IMR-90 (cell line): Measurements from ENCODE around the gene LRP1B. TPM values are rescaled to one million over a fixed set of nuclear protein-coding genes. Genes with fewer than 3 reads are reported as not detected.
A peak's percentile ranks its signal among the peaks of the same experiment; 100 is the strongest.

ENCODE experiments used
- ATAC-seq: fragments of 200-7000 bp; cut with Tn5 transposase; 2 replicates; pipeline ENCODE4 v1.9.1; 2020; ENCODE audit warnings: low read depth, mild to moderate bottlenecking, moderate library complexity
- BruUV-seq: library from RNA; stranded (reverse); fragments of 400-500 nt; replicated peaks from 2 replicates; lab custom pipeline; 2021; lab: Mats Ljungman, UMichigan
- CTCF ChIA-PET: fragments of 300-600 bp; formaldehyde crosslinking; extraction: SDS; loops from one replicate; lab custom pipeline; 2021; ENCODE audit warnings: antibody characterized with exemption; lab: Yijun Ruan, JAX
- POLR2A ChIA-PET: fragments of 300-600 bp; sonication (Branson Sonifier 250); formaldehyde crosslinking; loops from one replicate; lab custom pipeline; 2022; ENCODE audit warnings: antibody characterized with exemption; ENCODE audit not compliant: unreplicated experiment; lab: Charles Lee
- DNase-seq: peaks from one replicate; pipeline ENCODE4 v3.0.0; 2013
- H2AFZ ChIP-seq: replicated peaks from 2 replicates; pipeline ENCODE3; 2013; ENCODE audit warnings: low read length, mild to moderate bottlenecking; ENCODE audit not compliant: poor library complexity
- H2AK5ac ChIP-seq: 2 replicates; pipeline ENCODE4 v1.6.1; 2013; ENCODE audit warnings: low read depth, low read length, inconsistent platforms
- H2AK9ac ChIP-seq: replicated peaks from 2 replicates; pipeline ENCODE3; 2013; ENCODE audit warnings: mild to moderate bottlenecking, low read depth, low read length, moderate library complexity; ENCODE audit not compliant: poor library complexity
- H2BK120ac ChIP-seq: 2 replicates; pipeline ENCODE4 v1.6.1; 2013; ENCODE audit warnings: low read depth, low read length, inconsistent platforms
- H2BK15ac ChIP-seq: 3 replicates; pipeline ENCODE4 v1.6.1; 2013; ENCODE audit warnings: low read depth, low read length, inconsistent platforms
- H2BK20ac ChIP-seq: 2 replicates; pipeline ENCODE4 v1.6.1; 2013; ENCODE audit warnings: low read depth, mild to moderate bottlenecking, inconsistent platforms, low read length, moderate library complexity
- H2BK5ac ChIP-seq: 2 replicates; pipeline ENCODE4 v1.6.1; 2013; ENCODE audit warnings: mild to moderate bottlenecking, low read depth, low read length, inconsistent platforms; ENCODE audit not compliant: poor library complexity, severe bottlenecking
- H3K14ac ChIP-seq: replicated peaks from 2 replicates; pipeline ENCODE4 v1.6.1; 2013; ENCODE audit warnings: low read depth, low read length, inconsistent platforms
- H3K18ac ChIP-seq: 2 replicates; pipeline ENCODE4 v1.6.1; 2013; ENCODE audit warnings: low read depth, low read length, control low read depth
- H3K23ac ChIP-seq: 2 replicates; pipeline ENCODE4 v1.6.1; 2013; ENCODE audit warnings: low read depth, low read length, inconsistent platforms
- H3K27ac ChIP-seq: 2 replicates; pipeline ENCODE4 v1.5.1; 2013; ENCODE audit warnings: mild to moderate bottlenecking, control low read depth, low read length; ENCODE audit not compliant: insufficient read depth
- H3K27me3 ChIP-seq: 2 replicates; pipeline ENCODE4 v1.6.1; 2013; ENCODE audit warnings: low read length; ENCODE audit not compliant: control insufficient read depth, insufficient read depth
- H3K36me3 ChIP-seq: 2 replicates; pipeline ENCODE4 v1.6.1; 2013; ENCODE audit warnings: low read length, mixed read lengths; ENCODE audit not compliant: control insufficient read depth, insufficient read depth
- H3K4ac ChIP-seq: 2 replicates; pipeline ENCODE4 v1.6.1; 2013; ENCODE audit warnings: low read depth, low read length, inconsistent platforms
- H3K4me1 ChIP-seq: 2 replicates; pipeline ENCODE4 v1.6.1; 2013; ENCODE audit warnings: low read length, mixed read lengths; ENCODE audit not compliant: control insufficient read depth, insufficient read depth
- H3K4me2 ChIP-seq: 2 replicates; pipeline ENCODE4 v1.6.1; 2013; ENCODE audit warnings: low read depth, mild to moderate bottlenecking, control low read depth, low read length, moderate library complexity
- H3K4me3 ChIP-seq: 2 replicates; pipeline ENCODE4 v1.5.1; 2013; ENCODE audit warnings: low read depth, mild to moderate bottlenecking, control low read depth, low read length, moderate library complexity; ENCODE audit not compliant: insufficient read depth
- H3K56ac ChIP-seq: 2 replicates; pipeline ENCODE4 v1.6.1; 2013; ENCODE audit warnings: low read length, inconsistent platforms; ENCODE audit not compliant: insufficient read depth; ENCODE audit errors: extremely low read depth
- H3K79me1 ChIP-seq, 2 experiments: 2 replicates each; pipeline ENCODE4 v1.6.1; 2013; ENCODE audit warnings: low read length in 2 of 2, inconsistent platforms in 1 of 2, low read depth in 1 of 2
- H3K9ac ChIP-seq: 2 replicates; pipeline ENCODE4 v1.6.1; 2013; ENCODE audit warnings: low read depth, low read length, control low read depth
- H3K9me1 ChIP-seq: 2 replicates; pipeline ENCODE4 v1.6.1; 2013; ENCODE audit warnings: low read length, inconsistent platforms; ENCODE audit not compliant: insufficient read depth
- H3K9me3 ChIP-seq: 2 replicates; pipeline ENCODE4 v1.6.1; 2013; ENCODE audit warnings: low read length; ENCODE audit not compliant: control insufficient read depth, insufficient read depth
- H4K20me1 ChIP-seq: 2 replicates; pipeline ENCODE4 v1.6.1; 2013; ENCODE audit warnings: low read length, inconsistent platforms; ENCODE audit not compliant: insufficient read depth
- H4K5ac ChIP-seq: 2 replicates; pipeline ENCODE4 v1.6.1; 2013; ENCODE audit warnings: mild to moderate bottlenecking, low read depth, low read length, control low read depth
- H4K8ac ChIP-seq, 2 experiments: 2 replicates each; pipeline ENCODE4 v1.6.1; 2013; ENCODE audit warnings: low read depth in 2 of 2, low read length in 2 of 2, control low read depth in 1 of 2, inconsistent platforms in 1 of 2
- H4K91ac ChIP-seq: 2 replicates; pipeline ENCODE4 v1.6.1; 2013; ENCODE audit warnings: low read depth, low read length, inconsistent platforms; ENCODE audit not compliant: insufficient read depth
- BHLHE40 ChIP-seq: fragments of 150-350 bp; IDR thresholded peaks from 2 replicates; pipeline ENCODE4 v1.6.1; 2016; ENCODE audit warnings: mild to moderate bottlenecking, low read depth, low read length
- CEBPB ChIP-seq: IDR thresholded peaks from 2 replicates; pipeline ENCODE4 v1.6.1; 2012; ENCODE audit warnings: low read depth, low read length, improper control_type of control experiment
- CHD1 ChIP-seq: IDR thresholded peaks from 2 replicates; pipeline ENCODE4 v1.6.1; 2012; ENCODE audit warnings: low read depth, low read length, improper control_type of control experiment
- FOS ChIP-seq: fragments of 150-350 bp; IDR thresholded peaks from 2 replicates; pipeline ENCODE4 v1.6.1; 2016; ENCODE audit warnings: low read depth, low read length
- MAFK ChIP-seq: IDR thresholded peaks from 2 replicates; pipeline ENCODE4 v1.6.1; 2012; ENCODE audit warnings: low read depth, low read length, improper control_type of control experiment
- MAZ ChIP-seq: IDR thresholded peaks from 2 replicates; pipeline ENCODE4 v1.6.1; 2012; ENCODE audit warnings: low read depth, mild to moderate bottlenecking, low read length, improper control_type of control experiment, moderate library complexity, borderline replicate concordance
- MXI1 ChIP-seq: IDR thresholded peaks from 2 replicates; pipeline ENCODE4 v1.6.1; 2012; ENCODE audit warnings: low read depth, mild to moderate bottlenecking, low read length, moderate library complexity, borderline replicate concordance
- NFE2L2 ChIP-seq: fragments of 150-350 bp; IDR thresholded peaks from 2 replicates; pipeline ENCODE4 v1.6.1; 2016; ENCODE audit warnings: low read depth, mild to moderate bottlenecking, low read length
- POLR2A ChIP-seq: IDR thresholded peaks from 2 replicates; pipeline ENCODE4 v1.6.1; 2012; ENCODE audit warnings: mild to moderate bottlenecking, low read depth, low read length
- RAD21 ChIP-seq: IDR thresholded peaks from 2 replicates; pipeline ENCODE4 v1.6.1; 2012; ENCODE audit warnings: low read length, improper control_type of control experiment
- RCOR1 ChIP-seq: IDR thresholded peaks from 2 replicates; pipeline ENCODE4 v1.6.1; 2012; ENCODE audit warnings: mild to moderate bottlenecking, low read length, improper control_type of control experiment; ENCODE audit not compliant: insufficient replicate concordance
- RFX5 ChIP-seq: IDR thresholded peaks from 2 replicates; pipeline ENCODE4 v1.8.0; 2012; ENCODE audit warnings: low read depth, mild to moderate bottlenecking, low read length, moderate library complexity
- WGBS, 2 experiments: methylation state at CpG; one replicate each; pipeline versions ENCODE4 v1.1.5 to v1.1.7; 2013; ENCODE audit warnings: missing lambda C conversion rate in 2 of 2; ENCODE audit not compliant: insufficient read length in 1 of 2; ENCODE audit errors: extremely low coverage in 2 of 2; 5-methylcytosine and 5-hydroxymethylcytosine counted together
- dilution Hi-C: fragments of 300-500 bp; cut with HindIII; formaldehyde crosslinking; loops from one replicate; pipeline ENCODE4 v1.14.3; 2018; ENCODE audit warnings: low sequenced_read_pairs; ENCODE audit not compliant: unreplicated experiment
- in situ Hi-C: fragments of 300-500 bp; cut with MboI; formaldehyde crosslinking; loops from 3 replicates; pipeline ENCODE4 v1.14.3; 2019; ENCODE audit warnings: low sequenced_read_pairs, inconsistent platforms, mixed read lengths
- intact Hi-C: fragments of 100-400 bp; cut with micrococcal nuclease; formaldehyde crosslinking; loops from 2 replicates; pipeline ENCODE4 v1.10.0; 2022
- polyA plus RNA-seq, 3 experiments: library from polyadenylated mRNA; depleted of rRNA; stranded (reverse); fragments of >200 nt; gene quantifications; 2 replicates each; pipeline ENCODE4 v1.2.3, GENCODE V29; 2012; ENCODE audit warnings: low replicate concordance in 1 of 3
- total RNA-seq: library from RNA; depleted of rRNA; stranded (reverse); fragments of >200 nt; gene quantifications from 2 replicates; pipeline ENCODE4 v1.2.3, GENCODE V29; 2012
- TF ChIP-seq, protein P1 (sequence below): conservative IDR thresholded peaks from 2 replicates; pipeline ENCODE4 v1.5.1; 2012; ENCODE audit warnings: mild to moderate bottlenecking, low read depth, low read length, improper control_type of control experiment
- TF ChIP-seq, protein P2 (sequence below): fragments of 150-350 bp; IDR thresholded peaks from 2 replicates; pipeline ENCODE4 v1.6.1; 2017; ENCODE audit warnings: mild to moderate bottlenecking, antibody characterized with exemption, low read length, low read depth
- TF ChIP-seq, protein P3 (sequence below): fragments of 150-350 bp; IDR thresholded peaks from 2 replicates; pipeline ENCODE4 v1.6.1; 2016; ENCODE audit warnings: low read depth, mild to moderate bottlenecking, low read length, moderate library complexity, borderline replicate concordance

LRP1B gene
- total and polyA plus RNA-seq, 2 of the 4 experiments (the other 2 are of a cell fraction), result under 0.01 to 0.02 TPM

DNA sequence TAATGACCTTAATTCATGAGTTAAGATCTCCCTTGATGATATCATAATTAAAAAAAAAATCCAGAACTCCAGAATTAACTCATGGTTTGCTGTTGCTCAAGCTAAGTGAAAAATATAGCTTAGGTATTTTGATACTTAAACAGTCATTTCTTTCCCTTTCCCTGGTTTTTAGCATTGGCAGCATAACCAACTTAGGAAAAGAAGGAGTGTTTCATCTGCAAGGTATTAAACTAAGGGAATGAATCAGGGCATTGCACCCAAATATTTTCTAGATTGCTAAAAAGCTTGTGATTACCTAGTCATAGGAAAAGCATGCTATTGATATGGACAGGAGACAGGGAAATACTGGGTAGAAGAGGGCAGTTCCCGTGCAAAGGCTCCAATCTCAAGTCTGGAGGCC is 207.2 kb downstream of the LRP1B start:
- H2BK120ac ChIP-seq, result no peak overlapping the region
- intact Hi-C loops, result no loop called here

More for the DNA sequence above, 207.2 kb downstream of the LRP1B start:
- no peaks in the 10 kb centered on the region for H3K4me1 ChIP-seq
- H3K9ac ChIP-seq, result no peak overlapping the region
- ChIA-PET POLR2A (no interaction called here), CTCF (interaction anchor here (0.6 to 0.7 kb wide), 2 partner anchors 26 to 215 kb away, joined by 3 to 6 read pairs; no protein-coding TSS in a partner anchor)
- no peak overlapping the region for H2AK5ac ChIP-seq
- H3K56ac ChIP-seq, result no peak overlapping the region
- H4K5ac ChIP-seq, result no peak overlapping the region
- no peak overlapping the region for H3K14ac ChIP-seq
- H4K91ac ChIP-seq, result no peak overlapping the region
- no TSS peak for BruUV-seq
- H3K9me1 ChIP-seq, result no peaks in the 10 kb centered on the region
- H3K23ac ChIP-seq, result no peak overlapping the region
- no peak overlapping the region for H3K18ac ChIP-seq
- no peak overlapping the region for H3K27ac ChIP-seq
- H3K79me1 ChIP-seq, result no peaks in the 10 kb centered on the region
- no peak overlapping the region for H2BK5ac ChIP-seq
- H2BK15ac ChIP-seq, result no peak overlapping the region
- H3K36me3 ChIP-seq, result no peaks in the 10 kb centered on the region
- H2BK20ac ChIP-seq, result no peak overlapping the region
- DNase-seq, result peak; percentile 44
- TF ChIP-seq, protein P1, sequence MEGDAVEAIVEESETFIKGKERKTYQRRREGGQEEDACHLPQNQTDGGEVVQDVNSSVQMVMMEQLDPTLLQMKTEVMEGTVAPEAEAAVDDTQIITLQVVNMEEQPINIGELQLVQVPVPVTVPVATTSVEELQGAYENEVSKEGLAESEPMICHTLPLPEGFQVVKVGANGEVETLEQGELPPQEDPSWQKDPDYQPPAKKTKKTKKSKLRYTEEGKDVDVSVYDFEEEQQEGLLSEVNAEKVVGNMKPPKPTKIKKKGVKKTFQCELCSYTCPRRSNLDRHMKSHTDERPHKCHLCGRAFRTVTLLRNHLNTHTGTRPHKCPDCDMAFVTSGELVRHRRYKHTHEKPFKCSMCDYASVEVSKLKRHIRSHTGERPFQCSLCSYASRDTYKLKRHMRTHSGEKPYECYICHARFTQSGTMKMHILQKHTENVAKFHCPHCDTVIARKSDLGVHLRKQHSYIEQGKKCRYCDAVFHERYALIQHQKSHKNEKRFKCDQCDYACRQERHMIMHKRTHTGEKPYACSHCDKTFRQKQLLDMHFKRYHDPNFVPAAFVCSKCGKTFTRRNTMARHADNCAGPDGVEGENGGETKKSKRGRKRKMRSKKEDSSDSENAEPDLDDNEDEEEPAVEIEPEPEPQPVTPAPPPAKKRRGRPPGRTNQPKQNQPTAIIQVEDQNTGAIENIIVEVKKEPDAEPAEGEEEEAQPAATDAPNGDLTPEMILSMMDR, result no peak
- TF ChIP-seq CEBPB, result no peak
- TF ChIP-seq, protein P2, sequence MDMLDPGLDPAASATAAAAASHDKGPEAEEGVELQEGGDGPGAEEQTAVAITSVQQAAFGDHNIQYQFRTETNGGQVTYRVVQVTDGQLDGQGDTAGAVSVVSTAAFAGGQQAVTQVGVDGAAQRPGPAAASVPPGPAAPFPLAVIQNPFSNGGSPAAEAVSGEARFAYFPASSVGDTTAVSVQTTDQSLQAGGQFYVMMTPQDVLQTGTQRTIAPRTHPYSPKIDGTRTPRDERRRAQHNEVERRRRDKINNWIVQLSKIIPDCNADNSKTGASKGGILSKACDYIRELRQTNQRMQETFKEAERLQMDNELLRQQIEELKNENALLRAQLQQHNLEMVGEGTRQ, result no peak
- no peak for TF ChIP-seq BHLHE40
- no peak for TF ChIP-seq MAZ
- no peak for TF ChIP-seq MAFK
- no peak for TF ChIP-seq RCOR1
- no peak for TF ChIP-seq RFX5
- TF ChIP-seq NFE2L2, result no peak
- TF ChIP-seq CHD1, result no peak
- no peak for TF ChIP-seq POLR2A
- no peak for TF ChIP-seq MXI1
- TF ChIP-seq RAD21, result no peak
- TF ChIP-seq, protein P3, sequence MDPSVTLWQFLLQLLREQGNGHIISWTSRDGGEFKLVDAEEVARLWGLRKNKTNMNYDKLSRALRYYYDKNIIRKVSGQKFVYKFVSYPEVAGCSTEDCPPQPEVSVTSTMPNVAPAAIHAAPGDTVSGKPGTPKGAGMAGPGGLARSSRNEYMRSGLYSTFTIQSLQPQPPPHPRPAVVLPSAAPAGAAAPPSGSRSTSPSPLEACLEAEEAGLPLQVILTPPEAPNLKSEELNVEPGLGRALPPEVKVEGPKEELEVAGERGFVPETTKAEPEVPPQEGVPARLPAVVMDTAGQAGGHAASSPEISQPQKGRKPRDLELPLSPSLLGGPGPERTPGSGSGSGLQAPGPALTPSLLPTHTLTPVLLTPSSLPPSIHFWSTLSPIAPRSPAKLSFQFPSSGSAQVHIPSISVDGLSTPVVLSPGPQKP, result no peak
- TF ChIP-seq FOS, result no peak
- H3K27me3 ChIP-seq, result no peaks in the 10 kb centered on the region
- H4K20me1 ChIP-seq, result no peaks in the 10 kb centered on the region
- H4K8ac ChIP-seq, result no peak overlapping the region
- no peak overlapping the region for H3K4me2 ChIP-seq
- H3K4me3 ChIP-seq, result no peak overlapping the region
- no peaks in the 10 kb centered on the region for H3K9me3 ChIP-seq
- in situ Hi-C loops, result no loop called here
- dilution Hi-C loops, result no loop called here
- no peak overlapping the region for H3K4ac ChIP-seq
- H2AK9ac ChIP-seq, result no peak overlapping the region
- no CpG with 5 or more reads among the region's 1 CpG for WGBS, 2 experiments
- H2AFZ ChIP-seq, result no peak overlapping the region
- ATAC-seq, result no peak
